Osteoblast (primary cell): ENCODE measurements around the gene UPK2. TPM values are rescaled to one million over a fixed set of nuclear protein-coding genes. Genes with fewer than 3 reads are reported as not detected.

Source experiments
- DNase-seq: peaks from one replicate; pipeline ENCODE4 v3.0.0; 2011; ENCODE audit warnings: low spot score, mixed read lengths; ENCODE audit not compliant: insufficient read length; ENCODE audit errors: missing footprints
- H2AFZ ChIP-seq: 2 replicates; pipeline ENCODE4 v1.6.0; 2011; ENCODE audit warnings: mild to moderate bottlenecking, low read length
- H3K27ac ChIP-seq: 2 replicates; pipeline ENCODE4 v1.5.1; 2011; ENCODE audit warnings: mild to moderate bottlenecking, low read depth, low read length, moderate library complexity
- H3K27me3 ChIP-seq: 2 replicates; pipeline ENCODE4 v1.6.0; 2012; ENCODE audit warnings: mild to moderate bottlenecking, control low read depth, inconsistent platforms, low read length, moderate library complexity; ENCODE audit not compliant: insufficient read depth
- H3K36me3 ChIP-seq: 2 replicates; pipeline ENCODE4 v1.5.1; 2011; ENCODE audit warnings: mild to moderate bottlenecking, low read length, control low read depth, moderate library complexity; ENCODE audit not compliant: insufficient read depth
- H3K4me1 ChIP-seq: 2 replicates; pipeline ENCODE4 v1.5.1; 2011; ENCODE audit warnings: mild to moderate bottlenecking, low read length, control low read depth, moderate library complexity; ENCODE audit not compliant: insufficient read depth
- H3K4me2 ChIP-seq: 2 replicates; pipeline ENCODE4 v1.6.0; 2011; ENCODE audit warnings: mild to moderate bottlenecking, low read length; ENCODE audit not compliant: insufficient read depth
- H3K4me3 ChIP-seq: fragments of 200-600 bp; sonication (generic); 3 replicates; pipeline ENCODE4 v1.5.1; 2012; ENCODE audit warnings: mild to moderate bottlenecking, low read length, inconsistent platforms; ENCODE audit not compliant: insufficient read depth
- H3K79me2 ChIP-seq: 2 replicates; pipeline ENCODE4 v1.6.0; 2012; ENCODE audit warnings: mild to moderate bottlenecking, low read length, control low read depth, inconsistent platforms; ENCODE audit not compliant: insufficient read depth
- H3K9me3 ChIP-seq: 2 replicates; pipeline ENCODE4 v1.5.1; 2011; ENCODE audit warnings: low read depth, low read length, control low read depth
- H4K20me1 ChIP-seq: 2 replicates; pipeline ENCODE4 v1.6.0; 2012; ENCODE audit warnings: mild to moderate bottlenecking, low read length, control low read depth; ENCODE audit not compliant: insufficient read depth
- CTCF ChIP-seq: IDR thresholded peaks from 2 replicates; pipeline ENCODE4 v1.5.1; 2011; ENCODE audit warnings: mild to moderate bottlenecking, low read depth, low read length, moderate library complexity; ENCODE audit errors: extremely low read depth
- total RNA-seq: library from RNA; depleted of rRNA; stranded (reverse); fragments of >200 nt; gene quantifications from 2 replicates; pipeline ENCODE4 v1.2.3, GENCODE V29; 2012

Gene UPK2
- total RNA-seq: not detected in 2 replicates

GRCh38 chr11:118956094-118956846, at the start of gene UPK2:
TSS of gene UPK2 (plus strand) at chr11:118956298. CDS start at chr11:118956351, 53 bp downstream.
- peak; percentile 98 for DNase-seq
- Histone ChIP-seq H3K27me3 (peaks cover 33% of the 10 kb centered on the region), H3K27ac (no peak within 1 kb of the TSS), H3K4me1 (no peaks in the 10 kb centered on the region), H3K9me3 (no peaks in the 10 kb centered on the region), H4K20me1 (no peaks in the 10 kb centered on the region), H3K4me3 (no peak within 1 kb of the TSS), H3K79me2 (no peaks in the 10 kb centered on the region), H2AFZ (no peak within 1 kb of the TSS), H3K36me3 (no peaks in the 10 kb centered on the region), H3K4me2 (no peak within 1 kb of the TSS)
- TF ChIP-seq CTCF: peak; percentile 88

GRCh38 chr11:118907051-118908042, 48.8 kb upstream of the UPK2 start:
- H3K4me2 ChIP-seq: no peak overlapping the region
- no peaks in the 10 kb centered on the region for H3K27me3 ChIP-seq
- H3K4me3 ChIP-seq: no peak overlapping the region
- peaks cover 45% of the 10 kb centered on the region for H3K36me3 ChIP-seq
- H3K27ac ChIP-seq: peak overlapping the region; percentile 27
- H4K20me1 ChIP-seq: peaks cover 46% of the 10 kb centered on the region
- peaks cover 68% of the 10 kb centered on the region for H3K79me2 ChIP-seq
- peak; percentile 88 for TF ChIP-seq CTCF
- DNase-seq: peak; percentile 97
- no peak overlapping the region for H2AFZ ChIP-seq
- peaks cover 36% of the 10 kb centered on the region for H3K4me1 ChIP-seq
- no peaks in the 10 kb centered on the region for H3K9me3 ChIP-seq

GRCh38 chr11:118908264-118908663, 47.8 kb upstream of the UPK2 start:
- Histone ChIP-seq H3K79me2 (peaks cover 77% of the 10 kb centered on the region), H3K4me3 (no peak overlapping the region), H4K20me1 (peaks cover 46% of the 10 kb centered on the region), H3K4me1 (peaks cover 45% of the 10 kb centered on the region), H3K27me3 (no peaks in the 10 kb centered on the region), H3K27ac (peak overlapping the region; percentile 27), H2AFZ (no peak overlapping the region), H3K36me3 (peaks cover 44% of the 10 kb centered on the region), H3K9me3 (no peaks in the 10 kb centered on the region), H3K4me2 (no peak overlapping the region)
- no peak for TF ChIP-seq CTCF
- DNase-seq: peak; percentile 29
